Measurements from ENCODE around the gene CYTIP.
"Not testable (repeated sequence)": the region's sequence is repeated elsewhere in the genome, so short reads cannot be mapped to it uniquely, and the experiment has no call there.

The CYTIP gene

DNA sequence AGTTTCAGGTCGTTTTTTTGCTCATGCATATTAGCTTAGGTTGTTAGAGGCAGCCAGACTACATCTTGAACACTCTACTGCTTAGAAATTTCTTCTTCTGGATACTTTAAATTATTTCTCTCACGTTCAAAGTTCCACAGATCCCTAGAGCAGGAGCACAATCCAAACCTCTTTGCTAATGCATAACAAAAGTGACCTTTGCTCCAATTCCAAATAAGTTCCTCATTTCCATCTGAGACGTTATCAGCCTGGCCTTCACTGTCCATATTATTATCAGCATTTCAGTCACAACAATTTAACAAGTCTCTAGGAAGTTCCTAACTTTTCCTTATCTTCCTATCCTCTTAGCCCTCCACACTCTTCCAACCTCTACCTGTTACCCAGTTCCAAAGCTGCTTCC, 67.8 kb downstream of the CYTIP start:
- H3K4ac ChIP-seq (ENCODE audit: low read depth in 1 of 2, low read length in 2 of 2): no peak overlapping the region
- no peak overlapping the region for H2BK120ac ChIP-seq (ENCODE audit: low read depth, low read length)
- H3K14ac ChIP-seq (ENCODE audit: low read length in 2 of 2): no peak overlapping the region
- H3K4me3 ChIP-seq (ENCODE audit: insufficient read depth in 1 of 2, low read depth in 1 of 2, low read length in 2 of 2): no peak overlapping the region
- no peak overlapping the region for H2AFZ ChIP-seq (ENCODE audit: low read depth, low read length)
- H3K4me2 ChIP-seq (ENCODE audit: low read length, poor library complexity, severe bottlenecking): no peak overlapping the region
- H2BK15ac ChIP-seq (ENCODE audit: low read depth, poor library complexity, severe bottlenecking): no peak overlapping the region
- WGBS: 48% methylated on average over 3 of the region's 3 CpGs
- no peaks in the 10 kb centered on the region for H3K27me3 ChIP-seq (ENCODE audit: control insufficient read depth in 1 of 2, insufficient read depth in 1 of 2, low read length in 2 of 2)
- no peaks in the 10 kb centered on the region for H3K36me3 ChIP-seq (ENCODE audit: control insufficient read depth in 1 of 2, insufficient read depth in 2 of 2, low read depth in 1 of 2, low read length in 2 of 2)
- no peak overlapping the region for H4K91ac ChIP-seq (ENCODE audit: low read length)
- no peak overlapping the region for H2AK5ac ChIP-seq (ENCODE audit: low read length, severe bottlenecking)
- H3K23ac ChIP-seq (ENCODE audit: low read length in 2 of 2): no peak overlapping the region
- H3K79me1 ChIP-seq (replicated peaks; ENCODE audit: low read length, poor library complexity, severe bottlenecking): no peaks in the 10 kb centered on the region
- no peak overlapping the region for H3K9ac ChIP-seq (ENCODE audit: low read length)
- H3K4me1 ChIP-seq (ENCODE audit: control insufficient read depth, insufficient read depth, low read depth, low read length): no peaks in the 10 kb centered on the region
- no peak overlapping the region for H2BK5ac ChIP-seq (ENCODE audit: low read depth, low read length, poor library complexity, severe bottlenecking)
- H3K27ac ChIP-seq (ENCODE audit: low read length, poor library complexity, severe bottlenecking): no peak overlapping the region
- no peak overlapping the region for H3K18ac ChIP-seq (ENCODE audit: low read depth in 1 of 2, low read length in 2 of 2)
- H4K8ac ChIP-seq (ENCODE audit: low read length): no peak overlapping the region
- H3K9me3 ChIP-seq (ENCODE audit: control insufficient read depth, low read length): peaks cover 12% of the 10 kb centered on the region
- DNase-seq: no peak
- H2BK12ac ChIP-seq (ENCODE audit: low read length in 2 of 2): no peak overlapping the region

DNA sequence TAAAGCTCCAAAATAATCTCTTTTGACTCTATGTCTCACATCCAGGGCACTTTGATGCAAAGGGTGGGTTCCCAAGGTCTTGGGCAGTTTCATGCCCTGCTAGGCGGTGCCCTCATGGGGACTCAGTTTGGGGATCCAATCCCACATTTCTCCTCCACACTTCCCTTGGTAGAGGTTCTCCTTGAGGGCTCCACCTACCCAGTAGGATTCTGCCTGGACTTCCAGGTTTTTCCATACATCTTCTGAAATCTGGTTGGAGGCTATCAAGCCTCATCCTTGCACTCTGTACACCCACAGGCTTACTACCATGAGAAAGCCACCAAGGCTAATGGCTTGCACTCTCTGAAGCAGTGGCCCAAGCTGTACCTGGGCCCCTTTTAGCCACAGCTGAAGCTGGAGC, 68.5 kb downstream of the CYTIP start:
- Histone ChIP-seq H2BK15ac (ENCODE audit: low read depth, poor library complexity, severe bottlenecking) (no peak overlapping the region), H4K91ac (ENCODE audit: low read length) (no peak overlapping the region), H3K27ac (ENCODE audit: low read length, poor library complexity, severe bottlenecking) (no peak overlapping the region), H3K4me1 (ENCODE audit: control insufficient read depth, insufficient read depth, low read depth, low read length) (no peaks in the 10 kb centered on the region), H3K27me3 (ENCODE audit: control insufficient read depth in 1 of 2, insufficient read depth in 1 of 2, low read length in 2 of 2) (no peaks in the 10 kb centered on the region), H3K4ac (ENCODE audit: low read depth in 1 of 2, low read length in 2 of 2) (no peak overlapping the region), H2AK5ac (ENCODE audit: low read length, severe bottlenecking) (no peak overlapping the region), H3K18ac (ENCODE audit: low read depth in 1 of 2, low read length in 2 of 2) (no peak overlapping the region), H2BK12ac (ENCODE audit: low read length in 2 of 2) (no peak overlapping the region), H2BK5ac (ENCODE audit: low read depth, low read length, poor library complexity, severe bottlenecking) (no peak overlapping the region), H3K4me3 (ENCODE audit: insufficient read depth in 1 of 2, low read depth in 1 of 2, low read length in 2 of 2) (no peak overlapping the region), H3K14ac (ENCODE audit: low read length in 2 of 2) (no peak overlapping the region), H3K9me3 (ENCODE audit: control insufficient read depth, low read length) (peaks cover 12% of the 10 kb centered on the region), H3K4me2 (ENCODE audit: low read length, poor library complexity, severe bottlenecking) (no peak overlapping the region), H3K36me3 (ENCODE audit: control insufficient read depth in 1 of 2, insufficient read depth in 2 of 2, low read depth in 1 of 2, low read length in 2 of 2) (no peaks in the 10 kb centered on the region), H3K9ac (ENCODE audit: low read length) (no peak overlapping the region), H3K23ac (ENCODE audit: low read length in 2 of 2) (no peak overlapping the region), H2AFZ (ENCODE audit: low read depth, low read length) (no peak overlapping the region), H2BK120ac (ENCODE audit: low read depth, low read length) (no peak overlapping the region), H3K79me1 (replicated peaks; ENCODE audit: low read length, poor library complexity, severe bottlenecking) (no peaks in the 10 kb centered on the region), H4K8ac (ENCODE audit: low read length) (no peak overlapping the region)
- 89% methylated on average over 1 of the region's 1 CpG for WGBS
- no peak for DNase-seq

DNA sequence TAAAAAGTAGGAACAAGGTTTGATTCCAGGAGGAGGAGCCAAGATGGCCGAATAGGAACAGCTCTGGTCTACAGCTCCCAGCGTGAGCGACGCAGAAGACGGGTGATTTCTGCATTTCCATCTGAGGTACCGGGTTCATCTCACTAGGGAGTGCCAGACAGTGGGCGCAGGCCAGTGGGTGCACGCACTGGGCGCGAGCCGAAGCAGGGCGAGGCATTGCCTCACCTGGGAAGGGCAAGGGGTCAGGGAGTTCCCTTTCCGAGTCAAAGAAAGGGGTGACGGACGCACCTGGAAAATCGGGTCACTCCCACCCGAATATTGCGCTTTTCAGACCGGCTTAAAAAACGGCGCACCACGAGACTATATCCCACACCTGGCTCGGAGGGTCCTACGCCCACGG, 75.4 kb downstream of the CYTIP start:
- WGBS: 94% methylated on average over 7 of the region's 25 CpGs
- not testable (repeated sequence) for H3K9ac ChIP-seq (ENCODE audit: low read length); H2BK5ac ChIP-seq (ENCODE audit: low read depth, low read length, poor library complexity, severe bottlenecking); H2AFZ ChIP-seq (ENCODE audit: low read depth, low read length); H3K27ac ChIP-seq (ENCODE audit: low read length, poor library complexity, severe bottlenecking); H3K18ac ChIP-seq (ENCODE audit: low read depth in 1 of 2, low read length in 2 of 2); H3K36me3 ChIP-seq (ENCODE audit: control insufficient read depth in 1 of 2, insufficient read depth in 2 of 2, low read depth in 1 of 2, low read length in 2 of 2); H2BK15ac ChIP-seq (ENCODE audit: low read depth, poor library complexity, severe bottlenecking); H3K23ac ChIP-seq (ENCODE audit: low read length in 2 of 2); H3K9me3 ChIP-seq (ENCODE audit: control insufficient read depth, low read length); H3K14ac ChIP-seq (ENCODE audit: low read length in 2 of 2); H4K8ac ChIP-seq (ENCODE audit: low read length); H2BK12ac ChIP-seq (ENCODE audit: low read length in 2 of 2); H3K27me3 ChIP-seq (ENCODE audit: control insufficient read depth in 1 of 2, insufficient read depth in 1 of 2, low read length in 2 of 2); H2AK5ac ChIP-seq (ENCODE audit: low read length, severe bottlenecking); H3K79me1 ChIP-seq (replicated peaks; ENCODE audit: low read length, poor library complexity, severe bottlenecking); H3K4me1 ChIP-seq (ENCODE audit: control insufficient read depth, insufficient read depth, low read depth, low read length); H3K4me2 ChIP-seq (ENCODE audit: low read length, poor library complexity, severe bottlenecking); H4K91ac ChIP-seq (ENCODE audit: low read length); H3K4ac ChIP-seq (ENCODE audit: low read depth in 1 of 2, low read length in 2 of 2); H2BK120ac ChIP-seq (ENCODE audit: low read depth, low read length); DNase-seq; H3K4me3 ChIP-seq (ENCODE audit: insufficient read depth in 1 of 2, low read depth in 1 of 2, low read length in 2 of 2)

DNA sequence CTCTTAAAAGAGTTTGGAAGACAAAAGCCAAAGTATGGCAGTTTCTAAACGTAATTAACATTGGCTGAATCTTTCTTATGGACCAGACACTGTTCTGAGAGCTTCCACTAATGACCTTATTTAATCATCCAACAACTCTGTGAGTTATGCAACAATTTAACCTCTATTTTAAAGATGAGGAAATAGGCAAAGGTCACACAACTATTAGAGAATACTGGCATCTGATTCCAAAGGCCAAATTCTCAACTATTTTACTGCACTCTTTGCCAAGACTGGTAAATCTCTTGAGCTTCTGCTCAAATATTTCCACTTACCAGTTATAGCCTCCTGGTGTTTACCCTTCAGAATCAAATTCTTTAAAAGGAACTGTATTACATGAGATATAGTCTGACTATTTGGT, 76.2 kb downstream of the CYTIP start:
- WGBS: 63% methylated on average over 1 of the region's 1 CpG
- Histone ChIP-seq H3K18ac (ENCODE audit: low read depth in 1 of 2, low read length in 2 of 2) (no peak overlapping the region), H3K36me3 (ENCODE audit: control insufficient read depth in 1 of 2, insufficient read depth in 2 of 2, low read depth in 1 of 2, low read length in 2 of 2) (no peaks in the 10 kb centered on the region), H2AFZ (ENCODE audit: low read depth, low read length) (no peak overlapping the region), H3K4me1 (ENCODE audit: control insufficient read depth, insufficient read depth, low read depth, low read length) (no peaks in the 10 kb centered on the region), H3K9me3 (ENCODE audit: control insufficient read depth, low read length) (no peaks in the 10 kb centered on the region), H2BK12ac (ENCODE audit: low read length in 2 of 2) (no peak overlapping the region), H3K4me2 (ENCODE audit: low read length, poor library complexity, severe bottlenecking) (no peak overlapping the region), H3K79me1 (replicated peaks; ENCODE audit: low read length, poor library complexity, severe bottlenecking) (no peaks in the 10 kb centered on the region), H3K27me3 (ENCODE audit: control insufficient read depth in 1 of 2, insufficient read depth in 1 of 2, low read length in 2 of 2) (no peaks in the 10 kb centered on the region), H2BK5ac (ENCODE audit: low read depth, low read length, poor library complexity, severe bottlenecking) (no peak overlapping the region), H2AK5ac (ENCODE audit: low read length, severe bottlenecking) (no peak overlapping the region), H4K8ac (ENCODE audit: low read length) (no peak overlapping the region), H2BK15ac (ENCODE audit: low read depth, poor library complexity, severe bottlenecking) (no peak overlapping the region), H4K91ac (ENCODE audit: low read length) (no peak overlapping the region), H3K27ac (ENCODE audit: low read length, poor library complexity, severe bottlenecking) (no peak overlapping the region), H3K23ac (ENCODE audit: low read length in 2 of 2) (no peak overlapping the region), H3K9ac (ENCODE audit: low read length) (no peak overlapping the region), H3K4ac (ENCODE audit: low read depth in 1 of 2, low read length in 2 of 2) (no peak overlapping the region), H3K14ac (ENCODE audit: low read length in 2 of 2) (no peak overlapping the region), H3K4me3 (ENCODE audit: insufficient read depth in 1 of 2, low read depth in 1 of 2, low read length in 2 of 2) (no peak overlapping the region), H2BK120ac (ENCODE audit: low read depth, low read length) (no peak overlapping the region)
- no peak for DNase-seq

All from mesenchymal stem cell (in vitro differentiated cells and primary cell).